ENCODE measurements around the gene RIPK4.

GRCh38 chr21:41812679-41813078 lies 45.8 kb upstream of the RIPK4 start:
- TF ChIP-seq, protein P1, sequence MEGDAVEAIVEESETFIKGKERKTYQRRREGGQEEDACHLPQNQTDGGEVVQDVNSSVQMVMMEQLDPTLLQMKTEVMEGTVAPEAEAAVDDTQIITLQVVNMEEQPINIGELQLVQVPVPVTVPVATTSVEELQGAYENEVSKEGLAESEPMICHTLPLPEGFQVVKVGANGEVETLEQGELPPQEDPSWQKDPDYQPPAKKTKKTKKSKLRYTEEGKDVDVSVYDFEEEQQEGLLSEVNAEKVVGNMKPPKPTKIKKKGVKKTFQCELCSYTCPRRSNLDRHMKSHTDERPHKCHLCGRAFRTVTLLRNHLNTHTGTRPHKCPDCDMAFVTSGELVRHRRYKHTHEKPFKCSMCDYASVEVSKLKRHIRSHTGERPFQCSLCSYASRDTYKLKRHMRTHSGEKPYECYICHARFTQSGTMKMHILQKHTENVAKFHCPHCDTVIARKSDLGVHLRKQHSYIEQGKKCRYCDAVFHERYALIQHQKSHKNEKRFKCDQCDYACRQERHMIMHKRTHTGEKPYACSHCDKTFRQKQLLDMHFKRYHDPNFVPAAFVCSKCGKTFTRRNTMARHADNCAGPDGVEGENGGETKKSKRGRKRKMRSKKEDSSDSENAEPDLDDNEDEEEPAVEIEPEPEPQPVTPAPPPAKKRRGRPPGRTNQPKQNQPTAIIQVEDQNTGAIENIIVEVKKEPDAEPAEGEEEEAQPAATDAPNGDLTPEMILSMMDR (IDR thresholded peaks at IDR 0.05) = no peak
- TF ChIP-seq ZFX (IDR thresholded peaks at IDR 0.05; ENCODE audit: borderline replicate concordance) = no peak

Data from 22Rv1 (cell line).